Mesenteric fat pad (tissue), 1 donor: ENCODE results near the gene ROCK1. TPM values are rescaled to one million over a fixed set of nuclear protein-coding genes. Genes with fewer than 3 reads are reported as not detected.

Experiments
- total RNA-seq: library from RNA; stranded (reverse); fragmentation: NEBNext Ultra II Directional; extraction: Animal tissue kit (Norgen Biotek cat#: 25700); gene quantifications from one replicate; pipeline ENCODE4 v1.2.1, GENCODE V29; 2021
- donor health status: DM: yes; HTN: yes; CAD: no.

The ROCK1 gene
- total RNA-seq, 1 donor from 2014 or later: 61.8 TPM

Other genes starting within 250 kb of the ROCK1 start
- gene GREB1L, start 130.4 kb upstream of the ROCK1 start, total RNA-seq: 8.6 TPM